ENCODE data around the gene MRPL2.

The MRPL2 gene

DNA sequence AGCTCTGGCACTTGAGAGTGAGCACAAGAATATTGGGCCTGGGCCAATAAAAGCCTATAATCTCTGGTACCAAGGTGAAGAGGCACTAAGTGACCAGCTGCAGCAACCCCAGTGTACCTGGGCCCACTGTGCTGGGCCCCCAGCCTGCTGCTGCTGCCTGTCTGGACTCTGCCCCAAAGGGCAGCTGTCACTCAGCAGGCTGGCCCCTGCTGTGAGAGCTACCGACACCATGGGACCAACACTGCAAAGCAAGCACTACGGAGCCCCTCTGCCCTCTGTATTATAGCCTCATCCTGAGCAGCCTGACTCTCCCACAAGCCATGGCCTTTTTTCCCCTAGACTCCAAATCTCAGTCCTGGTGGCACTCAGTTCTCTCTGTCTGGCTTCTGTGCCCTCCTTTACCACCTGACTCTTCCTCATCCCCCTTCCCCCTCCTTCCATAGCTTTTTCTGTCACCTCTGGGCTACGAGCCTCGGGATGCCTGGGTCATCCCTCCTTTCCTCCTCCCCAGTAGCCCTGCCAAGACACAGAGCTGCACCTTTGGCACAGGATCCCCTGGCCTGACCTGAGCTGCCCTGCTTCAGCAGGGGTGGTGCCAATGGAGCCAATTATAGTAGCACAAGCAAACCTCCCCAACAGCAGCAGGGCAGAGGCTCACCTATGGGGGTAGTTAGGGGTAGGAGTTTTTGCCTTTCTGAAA, 23.6 kb downstream of the MRPL2 start:
- CTCF ChIA-PET: interaction anchor here (0.9 to 1.1 kb wide), 3 partner anchors 9 to 136 kb away, joined by 3 read pairs; partner anchors contain the start of gene CUL7
- peaks cover 2 to 76% (median 50%) of the 10 kb centered on the region in 4 experiments for H3K36me3 ChIP-seq (ENCODE audit: control insufficient read depth in 4 of 4, insufficient read depth in 4 of 4, low read length in 3 of 4)
- H3K4me3 ChIP-seq (ENCODE audit: control insufficient read depth in 1 of 7, extremely low read depth in 1 of 7, insufficient read depth in 4 of 7, low read depth in 2 of 7, low read length in 6 of 7): no peak overlapping the region
- POLR2A ChIA-PET: interaction anchor here (0.6 kb wide), 1 partner anchor 60 kb away, joined by 3 read pairs; no protein-coding TSS in a partner anchor
- WGBS (ENCODE audit: insufficient coverage): 95% methylated on average over 3 of the region's 4 CpGs
- peaks cover 0 to 5% (median 0%) of the 10 kb centered on the region in 4 experiments for H3K4me1 ChIP-seq (ENCODE audit: control extremely low read depth in 1 of 4, control insufficient read depth in 4 of 4, insufficient read depth in 4 of 4, low read length in 3 of 4)
- no peaks in the 10 kb centered on the region for H3K9me3 ChIP-seq (ENCODE audit: control extremely low read depth in 1 of 5, control insufficient read depth in 4 of 5, insufficient read depth in 2 of 5, low read depth in 1 of 5, low read length in 4 of 5)
- H3K27me3 ChIP-seq (replicated peaks in 2 of 5; ENCODE audit: control insufficient read depth in 4 of 5, insufficient read depth in 5 of 5, low read length in 4 of 5): no peaks in the 10 kb centered on the region
- no peak for DNase-seq
- H3K27ac ChIP-seq (ENCODE audit: insufficient read depth in 1 of 2, low read depth in 1 of 2, low read length in 2 of 2, poor library complexity in 1 of 2, severe bottlenecking in 2 of 2): no peak overlapping the region

DNA sequence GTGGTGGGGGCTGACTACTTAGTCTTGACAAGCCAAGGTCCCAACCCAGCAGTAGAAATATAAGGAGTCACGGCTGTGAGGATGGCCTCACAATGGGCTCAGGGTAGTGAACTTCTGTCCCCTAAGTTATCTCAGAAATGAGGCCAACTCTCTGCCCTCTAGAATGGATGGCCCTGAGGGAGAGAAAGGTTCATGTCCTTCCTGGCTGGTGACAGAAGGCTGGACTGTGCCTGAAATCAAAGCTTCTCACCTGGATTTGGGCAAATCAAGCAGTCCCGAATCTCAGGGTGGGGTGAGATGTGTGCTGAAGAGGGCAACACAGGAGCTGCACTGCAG, 25.1 kb downstream of the MRPL2 start:
- Histone ChIP-seq H3K27me3 (replicated peaks in 2 of 5; ENCODE audit: control insufficient read depth in 4 of 5, insufficient read depth in 5 of 5, low read length in 4 of 5) (no peaks in the 10 kb centered on the region), H3K4me3 (ENCODE audit: control insufficient read depth in 1 of 7, extremely low read depth in 1 of 7, insufficient read depth in 4 of 7, low read depth in 2 of 7, low read length in 6 of 7) (no peak overlapping the region), H3K9me3 (ENCODE audit: control extremely low read depth in 1 of 5, control insufficient read depth in 4 of 5, insufficient read depth in 2 of 5, low read depth in 1 of 5, low read length in 4 of 5) (no peaks in the 10 kb centered on the region), H3K4me1 (ENCODE audit: control extremely low read depth in 1 of 4, control insufficient read depth in 4 of 4, insufficient read depth in 4 of 4, low read length in 3 of 4) (peaks cover 0 to 2% (median 0%) of the 10 kb centered on the region in 4 experiments), H3K36me3 (ENCODE audit: control insufficient read depth in 4 of 4, insufficient read depth in 4 of 4, low read length in 3 of 4) (peaks cover 7 to 74% (median 51%) of the 10 kb centered on the region in 4 experiments), H3K27ac (ENCODE audit: insufficient read depth in 1 of 2, low read depth in 1 of 2, low read length in 2 of 2, poor library complexity in 1 of 2, severe bottlenecking in 2 of 2) (no peak overlapping the region)
- CTCF ChIA-PET: interaction anchor here (0.9 to 1.6 kb wide), 4 partner anchors 12 to 22 kb away, joined by 3 to 4 read pairs (median 3); partner anchors contain the start of gene CUL7
- WGBS (ENCODE audit: insufficient coverage): 92% methylated on average over 2 of the region's 2 CpGs
- no peak for DNase-seq
- POLR2A ChIA-PET: no interaction called here

DNA sequence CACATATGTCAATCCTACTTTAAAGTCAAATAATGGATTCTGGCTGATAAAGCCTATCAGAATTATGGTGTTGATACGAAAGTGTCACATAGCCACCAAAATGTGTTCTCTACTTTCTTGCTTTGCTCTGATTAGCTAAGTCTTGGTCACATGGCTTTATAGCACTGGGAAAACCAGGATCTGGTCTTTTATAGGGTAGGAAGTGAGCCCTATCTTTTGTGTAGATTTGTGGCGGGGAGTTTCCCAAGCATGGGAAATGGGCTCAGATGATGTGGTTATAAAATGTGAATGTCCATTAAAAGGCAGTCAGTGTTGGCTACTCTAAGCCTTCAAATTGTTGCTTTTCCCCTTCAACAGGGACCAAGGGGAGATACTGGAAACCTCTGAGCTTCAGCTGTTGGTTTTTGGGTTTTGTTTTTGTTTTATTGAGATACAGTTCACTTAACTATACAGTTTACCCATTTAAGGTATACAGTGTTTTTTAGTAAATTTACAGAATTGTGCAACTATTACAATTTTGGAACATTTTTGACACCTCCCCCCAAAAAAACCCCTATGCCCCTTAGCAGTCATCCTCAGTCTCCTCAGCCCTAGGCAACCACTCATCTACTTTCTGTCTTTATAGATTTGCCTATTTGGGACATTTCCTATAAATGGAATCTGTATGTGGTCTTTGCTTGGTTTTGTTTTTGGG, 25.6 kb downstream of the MRPL2 start:
- WGBS (ENCODE audit: insufficient coverage): 100% methylated on average over 2 of the region's 2 CpGs

DNA sequence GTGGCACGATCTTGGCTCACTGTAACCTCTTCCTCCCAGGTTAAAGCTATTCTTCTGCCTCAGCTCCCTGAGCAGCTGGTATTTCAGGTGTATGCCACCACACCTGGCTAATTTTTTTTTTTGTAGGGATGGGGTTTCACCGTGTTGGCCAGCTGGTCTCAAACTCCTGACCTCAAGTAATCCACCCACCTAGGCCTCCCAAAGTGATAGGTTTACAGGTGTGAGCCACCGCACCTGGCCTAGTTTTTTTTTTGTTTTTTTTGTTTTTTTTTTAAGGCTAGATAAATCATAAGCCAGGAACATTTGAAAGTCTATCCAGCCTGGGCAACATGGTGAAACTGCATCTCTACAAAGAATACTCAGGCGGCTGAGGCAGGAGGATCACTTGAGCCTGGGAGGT, 26.9 kb downstream of the MRPL2 start:
- Histone ChIP-seq H3K4me1 (ENCODE audit: control extremely low read depth in 1 of 4, control insufficient read depth in 4 of 4, insufficient read depth in 4 of 4, low read length in 3 of 4) (no peaks in the 10 kb centered on the region), H3K36me3 (ENCODE audit: control insufficient read depth in 4 of 4, insufficient read depth in 4 of 4, low read length in 3 of 4) (peaks cover 13 to 70% (median 49%) of the 10 kb centered on the region in 4 experiments), H3K9me3 (ENCODE audit: control extremely low read depth in 1 of 5, control insufficient read depth in 4 of 5, insufficient read depth in 2 of 5, low read depth in 1 of 5, low read length in 4 of 5) (no peaks in the 10 kb centered on the region), H3K4me3 (ENCODE audit: control insufficient read depth in 1 of 7, extremely low read depth in 1 of 7, insufficient read depth in 4 of 7, low read depth in 2 of 7, low read length in 6 of 7) (no peak overlapping the region), H3K27ac (ENCODE audit: insufficient read depth in 1 of 2, low read depth in 1 of 2, low read length in 2 of 2, poor library complexity in 1 of 2, severe bottlenecking in 2 of 2) (no peak overlapping the region), H3K27me3 (replicated peaks in 2 of 5; ENCODE audit: control insufficient read depth in 4 of 5, insufficient read depth in 5 of 5, low read length in 4 of 5) (no peaks in the 10 kb centered on the region)
- DNase-seq: no peak
- ChIA-PET POLR2A (interaction anchor here (0.6 kb wide), 2 partner anchors 43 to 138 kb away, joined by 3 read pairs; no protein-coding TSS in a partner anchor), CTCF (no interaction called here)
- WGBS (ENCODE audit: insufficient coverage): 100% methylated on average over 3 of the region's 4 CpGs

More for the DNA sequence above, 25.6 kb downstream of the MRPL2 start:
- Histone ChIP-seq H3K27ac (ENCODE audit: insufficient read depth in 1 of 2, low read depth in 1 of 2, low read length in 2 of 2, poor library complexity in 1 of 2, severe bottlenecking in 2 of 2) (no peak overlapping the region), H3K36me3 (ENCODE audit: control insufficient read depth in 4 of 4, insufficient read depth in 4 of 4, low read length in 3 of 4) (peaks cover 11 to 74% (median 52%) of the 10 kb centered on the region in 4 experiments), H3K9me3 (ENCODE audit: control extremely low read depth in 1 of 5, control insufficient read depth in 4 of 5, insufficient read depth in 2 of 5, low read depth in 1 of 5, low read length in 4 of 5) (no peaks in the 10 kb centered on the region), H3K4me1 (ENCODE audit: control extremely low read depth in 1 of 4, control insufficient read depth in 4 of 4, insufficient read depth in 4 of 4, low read length in 3 of 4) (no peaks in the 10 kb centered on the region), H3K27me3 (replicated peaks in 2 of 5; ENCODE audit: control insufficient read depth in 4 of 5, insufficient read depth in 5 of 5, low read length in 4 of 5) (no peaks in the 10 kb centered on the region), H3K4me3 (ENCODE audit: control insufficient read depth in 1 of 7, extremely low read depth in 1 of 7, insufficient read depth in 4 of 7, low read depth in 2 of 7, low read length in 6 of 7) (no peak overlapping the region)
- CTCF ChIA-PET: interaction anchor here (0.9 to 1.6 kb wide), 5 partner anchors 13 to 21 kb away, joined by 3 to 4 read pairs (median 3); partner anchors contain the start of gene CUL7
- POLR2A ChIA-PET: no interaction called here
- no peak for DNase-seq

DNA sequence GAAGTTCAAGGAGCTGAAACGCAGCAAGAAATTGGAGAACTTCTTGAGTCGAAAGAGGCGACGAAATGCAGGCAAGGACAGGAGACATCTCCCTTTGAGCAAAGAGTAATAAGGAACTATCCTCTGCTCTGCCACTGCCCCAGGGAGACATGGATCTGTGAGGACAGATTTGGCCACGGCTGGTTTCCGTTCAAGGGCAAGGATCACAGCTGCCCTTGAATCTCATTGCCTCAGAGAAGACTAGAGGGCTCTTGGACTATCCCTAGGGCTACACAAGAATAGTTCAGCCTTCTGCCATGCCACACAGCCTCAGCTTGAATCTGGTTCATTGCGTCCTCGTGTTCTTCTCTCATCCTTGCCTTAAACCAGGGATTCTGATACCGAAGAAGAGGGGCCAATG, 30.1 kb downstream of the MRPL2 start:
- 97% methylated on average over 9 of the region's 9 CpGs for WGBS (ENCODE audit: insufficient coverage)
- Histone ChIP-seq H3K9me3 (ENCODE audit: control extremely low read depth in 1 of 5, control insufficient read depth in 4 of 5, insufficient read depth in 2 of 5, low read depth in 1 of 5, low read length in 4 of 5) (no peaks in the 10 kb centered on the region), H3K4me1 (ENCODE audit: control extremely low read depth in 1 of 4, control insufficient read depth in 4 of 4, insufficient read depth in 4 of 4, low read length in 3 of 4) (no peaks in the 10 kb centered on the region), H3K27me3 (replicated peaks in 2 of 5; ENCODE audit: control insufficient read depth in 4 of 5, insufficient read depth in 5 of 5, low read length in 4 of 5) (no peaks in the 10 kb centered on the region), H3K36me3 (ENCODE audit: control insufficient read depth in 4 of 4, insufficient read depth in 4 of 4, low read length in 3 of 4) (peaks cover 14 to 74% (median 57%) of the 10 kb centered on the region in 4 experiments), H3K27ac (ENCODE audit: insufficient read depth in 1 of 2, low read depth in 1 of 2, low read length in 2 of 2, poor library complexity in 1 of 2, severe bottlenecking in 2 of 2) (no peak overlapping the region), H3K4me3 (ENCODE audit: control insufficient read depth in 1 of 7, extremely low read depth in 1 of 7, insufficient read depth in 4 of 7, low read depth in 2 of 7, low read length in 6 of 7) (no peak overlapping the region)
- ChIA-PET CTCF (interaction anchor here (1.6 kb wide), 1 partner anchor 8 kb away, joined by 3 read pairs; the partner anchor contains the start of gene RRP36), POLR2A (no interaction called here)
- DNase-seq: no peak

DNA sequence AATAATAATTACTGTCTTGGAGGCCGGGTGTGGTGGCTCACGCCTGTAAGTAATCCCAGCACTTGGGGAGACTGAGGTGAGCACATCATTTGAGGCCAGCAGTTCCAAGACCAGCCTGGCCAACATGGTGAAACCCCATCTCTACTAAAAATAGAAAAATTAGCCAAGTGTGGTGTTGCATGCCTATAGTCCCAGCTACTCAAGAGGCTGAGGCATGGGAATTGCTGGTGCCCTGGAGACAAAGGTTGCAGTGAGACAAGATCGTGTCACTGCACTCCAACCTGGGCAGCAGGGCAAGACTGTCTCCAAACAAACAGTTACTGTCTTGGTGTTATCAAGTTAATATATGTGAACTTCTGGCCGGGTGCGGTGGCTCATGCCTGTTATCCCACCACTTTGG, 32.9 kb downstream of the MRPL2 start:
- Histone ChIP-seq H3K4me1 (ENCODE audit: control extremely low read depth in 1 of 4, control insufficient read depth in 4 of 4, insufficient read depth in 4 of 4, low read length in 3 of 4) (peaks cover 0 to 10% (median 8%) of the 10 kb centered on the region in 4 experiments), H3K9me3 (ENCODE audit: control extremely low read depth in 1 of 5, control insufficient read depth in 4 of 5, insufficient read depth in 2 of 5, low read depth in 1 of 5, low read length in 4 of 5) (no peaks in the 10 kb centered on the region), H3K27ac (ENCODE audit: insufficient read depth in 1 of 2, low read depth in 1 of 2, low read length in 2 of 2, poor library complexity in 1 of 2, severe bottlenecking in 2 of 2) (no peak overlapping the region), H3K27me3 (replicated peaks in 2 of 5; ENCODE audit: control insufficient read depth in 4 of 5, insufficient read depth in 5 of 5, low read length in 4 of 5) (no peaks in the 10 kb centered on the region), H3K36me3 (ENCODE audit: control insufficient read depth in 4 of 4, insufficient read depth in 4 of 4, low read length in 3 of 4) (peaks cover 14 to 59% (median 42%) of the 10 kb centered on the region in 4 experiments), H3K4me3 (ENCODE audit: control insufficient read depth in 1 of 7, extremely low read depth in 1 of 7, insufficient read depth in 4 of 7, low read depth in 2 of 7, low read length in 6 of 7) (no peak overlapping the region)
- DNase-seq: no peak
- 100% methylated on average over 5 of the region's 5 CpGs for WGBS (ENCODE audit: insufficient coverage)
- POLR2A ChIA-PET: no interaction called here
- CTCF ChIA-PET: interaction anchor here (0.8 to 2.7 kb wide), 2 partner anchors 9 to 11 kb away, joined by 3 to 8 read pairs; partner anchors contain the start of genes KLHDC3 and MEA1

DNA sequence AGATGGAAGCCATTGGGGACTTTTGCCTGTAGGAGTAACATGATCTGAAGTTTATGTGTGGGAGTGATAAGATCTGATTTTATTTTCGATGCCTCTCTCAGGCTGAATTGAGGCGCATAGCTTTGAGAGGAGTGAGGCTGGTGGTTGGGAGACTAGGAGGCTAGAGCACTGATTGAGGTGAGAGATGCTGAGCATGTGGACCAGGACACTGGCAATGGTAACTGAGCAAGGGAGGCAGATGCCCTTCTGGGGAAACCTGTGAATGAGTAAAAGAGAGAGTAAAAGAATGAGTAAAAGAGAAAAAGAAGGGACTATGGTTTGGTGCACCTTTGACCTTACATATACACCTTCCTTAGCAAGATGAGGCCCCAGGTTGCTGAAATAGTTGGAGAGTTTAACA, 34.8 kb downstream of the MRPL2 start:
- Histone ChIP-seq H3K9me3 (ENCODE audit: control extremely low read depth in 1 of 5, control insufficient read depth in 4 of 5, insufficient read depth in 2 of 5, low read depth in 1 of 5, low read length in 4 of 5) (no peaks in the 10 kb centered on the region), H3K36me3 (ENCODE audit: control insufficient read depth in 4 of 4, insufficient read depth in 4 of 4, low read length in 3 of 4) (peaks cover 11 to 61% (median 42%) of the 10 kb centered on the region in 4 experiments), H3K4me3 (ENCODE audit: control insufficient read depth in 1 of 7, extremely low read depth in 1 of 7, insufficient read depth in 4 of 7, low read depth in 2 of 7, low read length in 6 of 7) (no peak overlapping the region), H3K27me3 (replicated peaks in 2 of 5; ENCODE audit: control insufficient read depth in 4 of 5, insufficient read depth in 5 of 5, low read length in 4 of 5) (no peaks in the 10 kb centered on the region), H3K27ac (ENCODE audit: insufficient read depth in 1 of 2, low read depth in 1 of 2, low read length in 2 of 2, poor library complexity in 1 of 2, severe bottlenecking in 2 of 2) (no peak overlapping the region), H3K4me1 (ENCODE audit: control extremely low read depth in 1 of 4, control insufficient read depth in 4 of 4, insufficient read depth in 4 of 4, low read length in 3 of 4) (peaks cover 0 to 19% (median 15%) of the 10 kb centered on the region in 4 experiments)
- no peak for DNase-seq
- ChIA-PET POLR2A (no interaction called here), CTCF (interaction anchor here (0.9 to 2.7 kb wide), 4 partner anchors 9 to 29 kb away, joined by 3 to 8 read pairs (median 4); partner anchors contain the start of genes KLHDC3 and MEA1)
- WGBS (ENCODE audit: insufficient coverage): 96% methylated on average over 2 of the region's 2 CpGs

All from common myeloid progenitor, CD34-positive (primary cell).